HepG2 (cell line): ENCODE results near the gene HLA-DMB. TPM values are rescaled to one million over a fixed set of nuclear protein-coding genes. Genes with fewer than 3 reads are reported as not detected.

ENCODE experiments used
- ARHGAP35 ChIP-seq: sonication (generic); formaldehyde crosslinking; IDR thresholded peaks from 2 replicates; pipeline ENCODE4 v1.9.0; 2022; ENCODE audit warnings: mild to moderate bottlenecking, inconsistent platforms, moderate library complexity, missing genetic modification reagents, borderline replicate concordance
- EP300 ChIP-seq, 3 experiments: sonication (generic) in 1 of 3; formaldehyde crosslinking in 1 of 3; IDR thresholded peaks; 2 replicates each; pipeline versions ENCODE4 v1.5.1 to v1.6.1; 2011 to 2020; ENCODE audit warnings: low read depth in 2 of 3, low read length in 2 of 3, borderline replicate concordance in 1 of 3, improper control_type of control experiment in 1 of 3, mild to moderate bottlenecking in 1 of 3, missing genetic modification reagents in 1 of 3, moderate library complexity in 1 of 3
- KDM2A ChIP-seq: sonication (generic); formaldehyde crosslinking; IDR thresholded peaks from 2 replicates; pipeline ENCODE4 v1.4.0; 2020; ENCODE audit warnings: low read depth, missing genetic modification reagents, borderline replicate concordance
- MLLT10 ChIP-seq: sonication (generic); formaldehyde crosslinking; IDR thresholded peaks from 2 replicates; pipeline ENCODE4 v1.4.0; 2020; ENCODE audit warnings: missing genetic modification reagents
- NFRKB ChIP-seq: fragments of 450-650 bp; IDR thresholded peaks from 2 replicates; pipeline ENCODE4 v1.6.1; 2017
- PCBP2 ChIP-seq: fragments of 200-400 bp; formaldehyde crosslinking; optimal IDR thresholded peaks from 2 replicates; pipeline ENCODE3; 2018; ENCODE audit warnings: low read length, low read depth; ENCODE audit not compliant: poor library complexity, severe bottlenecking
- TCF12 ChIP-seq, 2 experiments: fragments of 450-650 bp in 1 of 2; sonication (generic) in 1 of 2; formaldehyde crosslinking in 1 of 2; IDR thresholded peaks; 2 replicates each; pipeline versions ENCODE4 v1.6.1 to v1.8.0; 2017 to 2022; ENCODE audit warnings: antibody characterized with exemption in 1 of 2, mild to moderate bottlenecking in 1 of 2, missing genetic modification reagents in 1 of 2, moderate library complexity in 1 of 2
- polyA plus RNA-seq, 8 experiments: library from polyadenylated mRNA; depleted of rRNA in 3 of 8; stranded (reverse) in 7 of 8; unstranded in 1 of 8; fragments of >200 nt; fragmentation: Illumina TruSeq in 4 of 8; extraction: Trizol in 4 of 8; gene quantifications; 2 replicates each; pipeline versions ENCODE4 v1.2.1 to v1.2.3, GENCODE V29; 2011 to 2016; ENCODE audit warnings: low read depth in 4 of 8, missing spikeins in 1 of 8, mixed read lengths in 1 of 8; ENCODE audit not compliant: insufficient read depth in 1 of 8
- total RNA-seq, 5 experiments: library from RNA; depleted of rRNA; stranded (reverse); fragments of >200 nt; fragmentation: Illumina TruSeq; extraction: Trizol; gene quantifications; 2 replicates each; pipeline ENCODE4 v1.2.3, GENCODE V29; 2016; ENCODE audit warnings: low read depth in 1 of 5
- TF ChIP-seq, protein P1 (sequence below): sonication (generic); formaldehyde crosslinking; IDR thresholded peaks from 2 replicates; pipeline ENCODE4 v1.9.0; 2021; ENCODE audit warnings: mild to moderate bottlenecking, missing genetic modification reagents
- TF ChIP-seq, protein P2 (sequence below): sonication (generic); formaldehyde crosslinking; IDR thresholded peaks from 2 replicates; pipeline ENCODE4 v1.4.0; 2020; ENCODE audit warnings: mild to moderate bottlenecking, missing genetic modification reagents
- TF ChIP-seq, protein P3 (sequence below): sonication (generic); formaldehyde crosslinking; IDR thresholded peaks from 2 replicates; pipeline ENCODE4 v1.4.0; 2020; ENCODE audit warnings: mild to moderate bottlenecking, missing genetic modification reagents

Gene HLA-DMB
- total and polyA plus RNA-seq, 2 of the 13 experiments (the other 11 are each of a cell fraction or from before 2014, with no cell fraction given), result not detected

DNA sequence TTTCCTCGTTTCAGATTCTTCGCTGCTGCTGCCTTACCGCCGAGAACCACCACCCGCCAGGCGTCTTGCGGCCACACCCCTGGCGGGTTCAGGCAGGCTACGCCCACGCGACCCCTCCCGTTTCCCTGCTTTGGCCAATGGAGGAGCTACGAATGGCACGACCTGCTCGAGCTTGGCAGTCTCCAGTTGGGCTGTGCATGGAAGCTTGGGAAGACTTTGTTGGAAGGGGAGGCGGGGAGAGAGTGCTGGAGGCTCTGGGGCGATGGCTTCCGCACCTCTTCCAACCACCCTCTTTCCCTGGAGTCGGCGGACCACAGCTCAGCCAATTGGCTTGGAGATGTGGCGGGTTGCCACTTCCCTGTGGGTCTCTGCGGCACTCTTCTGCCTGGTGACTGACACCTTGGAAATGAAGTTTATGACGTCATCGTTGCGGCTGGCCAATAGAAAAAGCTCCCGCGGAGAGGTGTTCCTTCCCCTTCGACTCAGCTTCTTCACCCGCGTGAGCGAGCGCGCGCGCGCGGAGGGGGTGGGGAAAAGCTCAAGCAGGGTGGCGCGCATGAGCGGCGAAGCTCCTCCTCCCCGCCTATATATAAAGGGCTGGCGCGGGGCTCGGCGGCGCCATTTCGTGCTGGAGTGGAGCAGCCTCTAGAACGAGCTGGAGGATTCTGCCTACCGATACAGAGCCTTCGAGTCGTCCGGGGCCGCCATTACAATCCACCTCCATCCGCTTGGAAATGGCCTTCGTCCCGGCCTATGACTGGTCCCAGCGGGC is 30.9 kb upstream of the HLA-DMB start (continued):
- TF ChIP-seq EP300 (IDR thresholded peaks at IDR 0.05; ENCODE audit: low read depth in 2 of 2, low read length in 2 of 2) (peak; percentile 17 to 45; a peak in 2 of 4 replicates), EP300 (CRISPR knock-in tag; IDR thresholded peaks at IDR 0.05; ENCODE audit: borderline replicate concordance) (no peak), TCF12 (IDR thresholded peaks at IDR 0.05) (no peak), TCF12 (CRISPR knock-in tag; IDR thresholded peaks at IDR 0.05) (0 out of 2 replicates have a peak, but pooled peaks have one; percentile 24), ARHGAP35 (CRISPR knock-in tag) (no peak; the same call in 1 of the 2 replicates), MLLT10 (CRISPR knock-in tag) (no peak), PCBP2 (no peak), KDM2A (peak; percentile 63), NFRKB (peak; percentile 70)
- TF ChIP-seq, protein P1, sequence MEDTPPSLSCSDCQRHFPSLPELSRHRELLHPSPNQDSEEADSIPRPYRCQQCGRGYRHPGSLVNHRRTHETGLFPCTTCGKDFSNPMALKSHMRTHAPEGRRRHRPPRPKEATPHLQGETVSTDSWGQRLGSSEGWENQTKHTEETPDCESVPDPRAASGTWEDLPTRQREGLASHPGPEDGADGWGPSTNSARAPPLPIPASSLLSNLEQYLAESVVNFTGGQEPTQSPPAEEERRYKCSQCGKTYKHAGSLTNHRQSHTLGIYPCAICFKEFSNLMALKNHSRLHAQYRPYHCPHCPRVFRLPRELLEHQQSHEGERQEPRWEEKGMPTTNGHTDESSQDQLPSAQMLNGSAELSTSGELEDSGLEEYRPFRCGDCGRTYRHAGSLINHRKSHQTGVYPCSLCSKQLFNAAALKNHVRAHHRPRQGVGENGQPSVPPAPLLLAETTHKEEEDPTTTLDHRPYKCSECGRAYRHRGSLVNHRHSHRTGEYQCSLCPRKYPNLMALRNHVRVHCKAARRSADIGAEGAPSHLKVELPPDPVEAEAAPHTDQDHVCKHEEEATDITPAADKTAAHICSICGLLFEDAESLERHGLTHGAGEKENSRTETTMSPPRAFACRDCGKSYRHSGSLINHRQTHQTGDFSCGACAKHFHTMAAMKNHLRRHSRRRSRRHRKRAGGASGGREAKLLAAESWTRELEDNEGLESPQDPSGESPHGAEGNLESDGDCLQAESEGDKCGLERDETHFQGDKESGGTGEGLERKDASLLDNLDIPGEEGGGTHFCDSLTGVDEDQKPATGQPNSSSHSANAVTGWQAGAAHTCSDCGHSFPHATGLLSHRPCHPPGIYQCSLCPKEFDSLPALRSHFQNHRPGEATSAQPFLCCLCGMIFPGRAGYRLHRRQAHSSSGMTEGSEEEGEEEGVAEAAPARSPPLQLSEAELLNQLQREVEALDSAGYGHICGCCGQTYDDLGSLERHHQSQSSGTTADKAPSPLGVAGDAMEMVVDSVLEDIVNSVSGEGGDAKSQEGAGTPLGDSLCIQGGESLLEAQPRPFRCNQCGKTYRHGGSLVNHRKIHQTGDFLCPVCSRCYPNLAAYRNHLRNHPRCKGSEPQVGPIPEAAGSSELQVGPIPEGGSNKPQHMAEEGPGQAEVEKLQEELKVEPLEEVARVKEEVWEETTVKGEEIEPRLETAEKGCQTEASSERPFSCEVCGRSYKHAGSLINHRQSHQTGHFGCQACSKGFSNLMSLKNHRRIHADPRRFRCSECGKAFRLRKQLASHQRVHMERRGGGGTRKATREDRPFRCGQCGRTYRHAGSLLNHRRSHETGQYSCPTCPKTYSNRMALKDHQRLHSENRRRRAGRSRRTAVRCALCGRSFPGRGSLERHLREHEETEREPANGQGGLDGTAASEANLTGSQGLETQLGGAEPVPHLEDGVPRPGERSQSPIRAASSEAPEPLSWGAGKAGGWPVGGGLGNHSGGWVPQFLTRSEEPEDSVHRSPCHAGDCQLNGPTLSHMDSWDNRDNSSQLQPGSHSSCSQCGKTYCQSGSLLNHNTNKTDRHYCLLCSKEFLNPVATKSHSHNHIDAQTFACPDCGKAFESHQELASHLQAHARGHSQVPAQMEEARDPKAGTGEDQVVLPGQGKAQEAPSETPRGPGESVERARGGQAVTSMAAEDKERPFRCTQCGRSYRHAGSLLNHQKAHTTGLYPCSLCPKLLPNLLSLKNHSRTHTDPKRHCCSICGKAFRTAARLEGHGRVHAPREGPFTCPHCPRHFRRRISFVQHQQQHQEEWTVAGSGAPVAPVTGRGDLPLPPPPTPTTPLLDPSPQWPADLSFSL (CRISPR knock-in tag), result no peak
- TF ChIP-seq, protein P2, sequence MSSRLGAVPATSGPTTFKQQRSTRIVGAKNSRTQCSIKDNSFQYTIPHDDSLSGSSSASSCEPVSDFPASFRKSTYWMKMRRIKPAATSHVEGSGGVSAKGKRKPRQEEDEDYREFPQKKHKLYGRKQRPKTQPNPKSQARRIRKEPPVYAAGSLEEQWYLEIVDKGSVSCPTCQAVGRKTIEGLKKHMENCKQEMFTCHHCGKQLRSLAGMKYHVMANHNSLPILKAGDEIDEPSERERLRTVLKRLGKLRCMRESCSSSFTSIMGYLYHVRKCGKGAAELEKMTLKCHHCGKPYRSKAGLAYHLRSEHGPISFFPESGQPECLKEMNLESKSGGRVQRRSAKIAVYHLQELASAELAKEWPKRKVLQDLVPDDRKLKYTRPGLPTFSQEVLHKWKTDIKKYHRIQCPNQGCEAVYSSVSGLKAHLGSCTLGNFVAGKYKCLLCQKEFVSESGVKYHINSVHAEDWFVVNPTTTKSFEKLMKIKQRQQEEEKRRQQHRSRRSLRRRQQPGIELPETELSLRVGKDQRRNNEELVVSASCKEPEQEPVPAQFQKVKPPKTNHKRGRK (CRISPR knock-in tag), result no peak
- TF ChIP-seq, protein P3, sequence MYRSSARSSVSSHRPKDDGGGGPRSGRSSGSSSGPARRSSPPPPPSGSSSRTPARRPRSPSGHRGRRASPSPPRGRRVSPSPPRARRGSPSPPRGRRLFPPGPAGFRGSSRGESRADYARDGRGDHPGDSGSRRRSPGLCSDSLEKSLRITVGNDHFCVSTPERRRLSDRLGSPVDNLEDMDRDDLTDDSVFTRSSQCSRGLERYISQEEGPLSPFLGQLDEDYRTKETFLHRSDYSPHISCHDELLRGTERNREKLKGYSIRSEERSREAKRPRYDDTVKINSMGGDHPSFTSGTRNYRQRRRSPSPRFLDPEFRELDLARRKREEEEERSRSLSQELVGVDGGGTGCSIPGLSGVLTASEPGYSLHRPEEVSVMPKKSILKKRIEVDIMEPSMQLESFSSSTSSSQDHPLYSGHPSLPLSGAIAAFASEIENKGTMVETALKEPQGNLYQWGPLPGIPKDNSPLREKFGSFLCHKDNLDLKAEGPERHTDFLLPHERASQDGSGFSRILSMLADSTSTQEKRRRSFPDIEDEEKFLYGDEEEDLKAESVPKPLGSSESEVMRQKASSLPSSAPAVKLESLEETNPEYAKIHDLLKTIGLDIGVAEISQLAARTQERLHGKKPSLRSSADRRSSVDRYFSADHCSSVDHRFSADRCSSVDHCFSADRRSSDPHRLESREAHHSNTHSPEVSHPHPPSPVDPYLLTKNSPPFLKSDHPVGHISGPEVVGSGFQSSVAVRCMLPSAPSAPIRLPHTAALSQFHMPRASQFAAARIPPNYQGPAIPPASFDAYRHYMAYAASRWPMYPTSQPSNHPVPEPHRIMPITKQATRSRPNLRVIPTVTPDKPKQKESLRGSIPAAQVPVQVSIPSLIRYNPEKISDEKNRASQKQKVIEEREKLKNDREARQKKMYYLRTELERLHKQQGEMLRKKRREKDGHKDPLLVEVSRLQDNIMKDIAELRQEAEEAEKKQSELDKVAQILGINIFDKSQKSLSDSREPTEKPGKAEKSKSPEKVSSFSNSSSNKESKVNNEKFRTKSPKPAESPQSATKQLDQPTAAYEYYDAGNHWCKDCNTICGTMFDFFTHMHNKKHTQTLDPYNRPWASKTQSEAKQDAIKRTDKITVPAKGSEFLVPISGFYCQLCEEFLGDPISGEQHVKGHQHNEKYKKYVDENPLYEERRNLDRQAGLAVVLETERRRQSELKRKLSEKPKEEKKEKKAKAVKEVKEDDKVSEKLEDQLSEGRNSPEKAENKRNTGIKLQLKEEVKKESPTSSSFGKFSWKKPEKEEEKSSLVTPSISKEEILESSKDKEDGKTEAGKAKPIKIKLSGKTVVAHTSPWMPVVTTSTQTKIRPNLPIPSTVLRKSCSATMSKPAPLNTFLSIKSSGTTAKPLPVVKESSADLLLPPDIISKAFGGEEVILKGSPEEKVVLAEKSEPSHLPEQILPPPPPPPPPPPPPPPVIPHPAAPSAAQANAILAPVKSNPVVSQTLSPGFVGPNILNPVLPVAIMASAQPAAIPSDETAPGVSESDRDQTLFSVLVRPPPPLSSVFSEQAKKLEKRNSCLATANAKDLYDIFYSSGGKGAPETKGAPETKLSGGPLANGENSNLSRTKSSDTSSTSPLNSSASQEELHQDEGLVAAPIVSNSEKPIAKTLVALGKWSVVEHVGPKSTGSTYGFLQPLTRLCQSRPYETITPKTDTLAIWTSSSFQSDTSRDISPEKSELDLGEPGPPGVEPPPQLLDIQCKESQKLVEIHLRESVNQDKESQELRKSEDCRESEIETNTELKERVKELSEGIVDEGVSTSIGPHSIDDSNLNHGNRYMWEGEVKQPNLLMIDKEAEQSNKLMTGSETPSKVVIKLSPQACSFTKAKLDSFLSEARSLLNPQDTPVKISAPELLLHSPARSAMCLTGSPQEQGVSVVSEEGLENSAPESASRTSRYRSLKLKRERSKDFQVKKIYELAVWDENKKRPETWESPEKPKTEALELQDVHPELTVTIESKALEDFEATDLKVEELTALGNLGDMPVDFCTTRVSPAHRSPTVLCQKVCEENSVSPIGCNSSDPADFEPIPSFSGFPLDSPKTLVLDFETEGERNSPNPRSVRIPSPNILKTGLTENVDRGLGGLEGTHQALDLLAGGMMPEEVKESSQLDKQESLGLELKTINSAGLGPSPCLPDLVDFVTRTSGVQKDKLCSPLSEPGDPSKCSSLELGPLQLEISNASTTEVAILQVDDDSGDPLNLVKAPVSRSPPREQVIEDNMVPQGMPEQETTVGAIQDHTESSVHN, result 0 out of 2 replicates have a peak, but pooled peaks have one; percentile 29
